A549 (cell line): ENCODE measurements around the gene LPAR1.

Experiments used
- ESRRA ChIP-seq: fragments of 150-350 bp; IDR thresholded peaks from 2 replicates; pipeline ENCODE4 v1.6.1; 2014; ENCODE audit warnings: mild to moderate bottlenecking, low read length, borderline replicate concordance
- HOXB13 ChIP-seq: fragments of 250-450 bp; sonication (Bioruptor Pico); IDR thresholded peaks from 2 replicates; pipeline ENCODE4 v1.5.0; 2020; ENCODE audit warnings: low read depth, mild to moderate bottlenecking, moderate library complexity
- JUN ChIP-seq, 2 experiments: fragments of >200 bp; sonication (Bioruptor Twin); formaldehyde crosslinking; IDR thresholded peaks; 2 replicates in 1 of 2; 3 replicates in 1 of 2; pipeline ENCODE4 v1.6.1; 2016 to 2017
- JUNB ChIP-seq: fragments of >200 bp; sonication (Bioruptor Twin); formaldehyde crosslinking; IDR thresholded peaks from 2 replicates; pipeline ENCODE4 v1.6.1; 2016
- POLR2A ChIP-seq: IDR thresholded peaks from 2 replicates; pipeline ENCODE4 v1.6.1; 2012; ENCODE audit warnings: mild to moderate bottlenecking, low read length
- RARB ChIP-seq: fragments of 250-450 bp; sonication (Bioruptor Pico); IDR thresholded peaks from 2 replicates; pipeline ENCODE4 v1.8.0; 2021; ENCODE audit warnings: mild to moderate bottlenecking, moderate library complexity
- SMC3 ChIP-seq: fragments of >200 bp; sonication (Bioruptor Twin); formaldehyde crosslinking; IDR thresholded peaks from 3 replicates; pipeline ENCODE4 v1.6.1; 2018; ENCODE audit warnings: inconsistent platforms
- ZSCAN20 ChIP-seq: fragments of 250-450 bp; sonication (Bioruptor Pico); IDR thresholded peaks from 2 replicates; pipeline ENCODE4 v1.8.0; 2022; ENCODE audit warnings: mild to moderate bottlenecking, moderate library complexity
- TF ChIP-seq, protein P1 (sequence below): fragments of >200 bp; sonication (Bioruptor Twin); formaldehyde crosslinking; IDR thresholded peaks from 3 replicates; pipeline ENCODE4 v1.5.1; 2016
- TF ChIP-seq, protein P2 (sequence below): fragments of 200-600 bp; sonication (generic); IDR thresholded peaks from 2 replicates; pipeline ENCODE4 v1.6.1; 2016; ENCODE audit warnings: antibody characterized with exemption, mild to moderate bottlenecking, moderate library complexity
- TF ChIP-seq, protein P3 (sequence below): fragments of 450-650 bp; IDR thresholded peaks from 2 replicates; pipeline ENCODE4 v1.6.1; 2014; ENCODE audit warnings: antibody characterized with exemption

DNA sequence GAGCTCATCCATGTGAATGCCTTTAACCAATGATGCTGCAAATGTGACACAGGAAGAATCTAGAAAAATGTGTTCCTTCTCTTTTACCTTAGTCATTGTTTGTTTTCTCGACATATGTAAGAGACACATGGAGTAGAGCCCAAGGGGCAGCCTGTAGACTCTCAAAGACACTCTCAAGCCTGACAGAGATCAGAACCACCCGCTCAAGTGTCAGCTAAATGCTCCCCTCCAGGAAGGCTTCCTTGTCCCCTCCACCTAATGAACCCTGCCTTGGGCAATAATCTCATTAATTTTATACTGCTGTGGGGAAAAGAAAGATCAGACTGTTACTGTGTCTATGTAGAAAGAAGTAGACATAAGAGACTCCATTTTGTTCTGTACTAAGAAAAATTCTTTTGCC lies 212.3 kb downstream of the LPAR1 start:
- TF ChIP-seq RARB (CRISPR knock-in tag), result no peak
- no peak for TF ChIP-seq JUN (IDR thresholded peaks at IDR 0.05)
- no peak for TF ChIP-seq POLR2A
- no peak for TF ChIP-seq SMC3
- TF ChIP-seq ESRRA, result no peak
- TF ChIP-seq JUNB, result no peak
- no peak for TF ChIP-seq ZSCAN20 (CRISPR knock-in tag)
- no peak for TF ChIP-seq HOXB13 (CRISPR knock-in tag)
- TF ChIP-seq, protein P1, sequence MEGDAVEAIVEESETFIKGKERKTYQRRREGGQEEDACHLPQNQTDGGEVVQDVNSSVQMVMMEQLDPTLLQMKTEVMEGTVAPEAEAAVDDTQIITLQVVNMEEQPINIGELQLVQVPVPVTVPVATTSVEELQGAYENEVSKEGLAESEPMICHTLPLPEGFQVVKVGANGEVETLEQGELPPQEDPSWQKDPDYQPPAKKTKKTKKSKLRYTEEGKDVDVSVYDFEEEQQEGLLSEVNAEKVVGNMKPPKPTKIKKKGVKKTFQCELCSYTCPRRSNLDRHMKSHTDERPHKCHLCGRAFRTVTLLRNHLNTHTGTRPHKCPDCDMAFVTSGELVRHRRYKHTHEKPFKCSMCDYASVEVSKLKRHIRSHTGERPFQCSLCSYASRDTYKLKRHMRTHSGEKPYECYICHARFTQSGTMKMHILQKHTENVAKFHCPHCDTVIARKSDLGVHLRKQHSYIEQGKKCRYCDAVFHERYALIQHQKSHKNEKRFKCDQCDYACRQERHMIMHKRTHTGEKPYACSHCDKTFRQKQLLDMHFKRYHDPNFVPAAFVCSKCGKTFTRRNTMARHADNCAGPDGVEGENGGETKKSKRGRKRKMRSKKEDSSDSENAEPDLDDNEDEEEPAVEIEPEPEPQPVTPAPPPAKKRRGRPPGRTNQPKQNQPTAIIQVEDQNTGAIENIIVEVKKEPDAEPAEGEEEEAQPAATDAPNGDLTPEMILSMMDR, result no peak
- TF ChIP-seq, protein P2, sequence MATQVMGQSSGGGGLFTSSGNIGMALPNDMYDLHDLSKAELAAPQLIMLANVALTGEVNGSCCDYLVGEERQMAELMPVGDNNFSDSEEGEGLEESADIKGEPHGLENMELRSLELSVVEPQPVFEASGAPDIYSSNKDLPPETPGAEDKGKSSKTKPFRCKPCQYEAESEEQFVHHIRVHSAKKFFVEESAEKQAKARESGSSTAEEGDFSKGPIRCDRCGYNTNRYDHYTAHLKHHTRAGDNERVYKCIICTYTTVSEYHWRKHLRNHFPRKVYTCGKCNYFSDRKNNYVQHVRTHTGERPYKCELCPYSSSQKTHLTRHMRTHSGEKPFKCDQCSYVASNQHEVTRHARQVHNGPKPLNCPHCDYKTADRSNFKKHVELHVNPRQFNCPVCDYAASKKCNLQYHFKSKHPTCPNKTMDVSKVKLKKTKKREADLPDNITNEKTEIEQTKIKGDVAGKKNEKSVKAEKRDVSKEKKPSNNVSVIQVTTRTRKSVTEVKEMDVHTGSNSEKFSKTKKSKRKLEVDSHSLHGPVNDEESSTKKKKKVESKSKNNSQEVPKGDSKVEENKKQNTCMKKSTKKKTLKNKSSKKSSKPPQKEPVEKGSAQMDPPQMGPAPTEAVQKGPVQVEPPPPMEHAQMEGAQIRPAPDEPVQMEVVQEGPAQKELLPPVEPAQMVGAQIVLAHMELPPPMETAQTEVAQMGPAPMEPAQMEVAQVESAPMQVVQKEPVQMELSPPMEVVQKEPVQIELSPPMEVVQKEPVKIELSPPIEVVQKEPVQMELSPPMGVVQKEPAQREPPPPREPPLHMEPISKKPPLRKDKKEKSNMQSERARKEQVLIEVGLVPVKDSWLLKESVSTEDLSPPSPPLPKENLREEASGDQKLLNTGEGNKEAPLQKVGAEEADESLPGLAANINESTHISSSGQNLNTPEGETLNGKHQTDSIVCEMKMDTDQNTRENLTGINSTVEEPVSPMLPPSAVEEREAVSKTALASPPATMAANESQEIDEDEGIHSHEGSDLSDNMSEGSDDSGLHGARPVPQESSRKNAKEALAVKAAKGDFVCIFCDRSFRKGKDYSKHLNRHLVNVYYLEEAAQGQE, result no peak
- TF ChIP-seq, protein P3, sequence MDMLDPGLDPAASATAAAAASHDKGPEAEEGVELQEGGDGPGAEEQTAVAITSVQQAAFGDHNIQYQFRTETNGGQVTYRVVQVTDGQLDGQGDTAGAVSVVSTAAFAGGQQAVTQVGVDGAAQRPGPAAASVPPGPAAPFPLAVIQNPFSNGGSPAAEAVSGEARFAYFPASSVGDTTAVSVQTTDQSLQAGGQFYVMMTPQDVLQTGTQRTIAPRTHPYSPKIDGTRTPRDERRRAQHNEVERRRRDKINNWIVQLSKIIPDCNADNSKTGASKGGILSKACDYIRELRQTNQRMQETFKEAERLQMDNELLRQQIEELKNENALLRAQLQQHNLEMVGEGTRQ, result no peak
